WTC11 (cell line): ENCODE measurements around the gene PPOX. TPM values are rescaled to one million over a fixed set of nuclear protein-coding genes. Genes with fewer than 3 reads are reported as not detected.

Experiments used
- ATAC-seq: fragments of 200-7000 bp; cut with Tn5 transposase; 2 replicates; pipeline ENCODE4 v1.10.0; 2021; ENCODE audit warnings: mild to moderate bottlenecking, moderate library complexity
- CTCF ChIA-PET: fragments of 300-600 bp; sonication (Branson Sonifier 250); formaldehyde crosslinking; loops from one replicate; lab custom pipeline; 2021; ENCODE audit warnings: antibody characterized with exemption; lab: Charles Lee
- POLR2A ChIA-PET: fragments of 350-600 bp; sonication (Branson Sonifier 250); formaldehyde crosslinking; loops from one replicate; lab custom pipeline; 2021; ENCODE audit warnings: antibody characterized with exemption; lab: Charles Lee
- DNase-seq: peaks from one replicate; pipeline ENCODE4 v3.0.0; 2021; ENCODE audit warnings: low spot score
- H3K27ac Mint-ChIP-seq: 2 replicates; pipeline ENCODE4 v1.8.0; 2021; ENCODE audit warnings: mixed read lengths
- H3K27me3 Mint-ChIP-seq: 2 replicates; pipeline ENCODE4 v1.8.0; 2021; ENCODE audit warnings: low read depth, mild to moderate bottlenecking, moderate library complexity, mixed read lengths
- H3K36me3 Mint-ChIP-seq: 2 replicates; pipeline ENCODE4 v1.8.0; 2021; ENCODE audit warnings: mixed read lengths
- H3K4me1 Mint-ChIP-seq: 2 replicates; pipeline ENCODE4 v1.8.0; 2022; ENCODE audit warnings: mixed read lengths
- H3K4me3 Mint-ChIP-seq: 2 replicates; pipeline ENCODE4 v1.8.0; 2021; ENCODE audit warnings: mild to moderate bottlenecking, moderate library complexity, mixed read lengths
- H3K9me3 Mint-ChIP-seq: 2 replicates; pipeline ENCODE4 v1.8.0; 2021; ENCODE audit warnings: mixed read lengths
- ESRRA ChIP-seq: sonication (generic); formaldehyde crosslinking; IDR thresholded peaks from 2 replicates; pipeline ENCODE4 v1.8.1; 2022; ENCODE audit warnings: mild to moderate bottlenecking, missing genetic modification reagents, borderline replicate concordance
- ETV6 ChIP-seq: sonication (generic); formaldehyde crosslinking; IDR thresholded peaks from 2 replicates; pipeline ENCODE4 v1.8.1; 2022; ENCODE audit warnings: mild to moderate bottlenecking, missing genetic modification reagents
- FOXP1 ChIP-seq: sonication (generic); formaldehyde crosslinking; IDR thresholded peaks from 2 replicates; pipeline ENCODE4 v1.8.0; 2022; ENCODE audit warnings: missing genetic modification reagents, mild to moderate bottlenecking, moderate library complexity, borderline replicate concordance
- GRHL2 ChIP-seq: fragments of 250-450 bp; sonication (Bioruptor Pico); IDR thresholded peaks from 2 replicates; pipeline ENCODE4 v1.8.0; 2022; ENCODE audit warnings: mild to moderate bottlenecking, moderate library complexity; ENCODE audit not compliant: insufficient replicate concordance, severe bottlenecking
- IRF2 ChIP-seq: sonication (generic); formaldehyde crosslinking; IDR thresholded peaks from 2 replicates; pipeline ENCODE4 v1.8.0; 2022; ENCODE audit warnings: low read depth, missing genetic modification reagents, borderline replicate concordance
- JUN ChIP-seq: sonication (generic); formaldehyde crosslinking; IDR thresholded peaks from 2 replicates; pipeline ENCODE4 v1.8.0; 2023; ENCODE audit warnings: mild to moderate bottlenecking, missing genetic modification reagents
- NR1H2 ChIP-seq: sonication (generic); formaldehyde crosslinking; IDR thresholded peaks from 2 replicates; pipeline ENCODE4 v1.9.0; 2021; ENCODE audit warnings: mild to moderate bottlenecking, moderate library complexity, missing genetic modification reagents
- PRRX2 ChIP-seq: fragments of 250-450 bp; sonication (Bioruptor Pico); IDR thresholded peaks from 2 replicates; pipeline ENCODE4 v1.8.0; 2021; ENCODE audit warnings: mild to moderate bottlenecking
- RORB ChIP-seq: fragments of 250-450 bp; sonication (Bioruptor Pico); IDR thresholded peaks from 2 replicates; pipeline ENCODE4 v1.9.0; 2021; ENCODE audit warnings: mild to moderate bottlenecking
- SMAD3 ChIP-seq: sonication (generic); formaldehyde crosslinking; IDR thresholded peaks from 2 replicates; pipeline ENCODE4 v1.8.0; 2022; ENCODE audit warnings: missing genetic modification reagents, mild to moderate bottlenecking, borderline replicate concordance
- SMAD4 ChIP-seq: sonication (generic); formaldehyde crosslinking; IDR thresholded peaks from 2 replicates; pipeline ENCODE4 v1.8.0; 2022; ENCODE audit warnings: mild to moderate bottlenecking, missing genetic modification reagents
- TP53 ChIP-seq: sonication (generic); formaldehyde crosslinking; IDR thresholded peaks from 2 replicates; pipeline ENCODE4 v1.8.1; 2023; ENCODE audit warnings: mild to moderate bottlenecking, missing genetic modification reagents
- ZNF219 ChIP-seq: sonication (generic); formaldehyde crosslinking; IDR thresholded peaks from 2 replicates; pipeline ENCODE4 v1.8.0; 2023; ENCODE audit warnings: missing genetic modification reagents, mild to moderate bottlenecking, borderline replicate concordance
- ZNF263 ChIP-seq: sonication (generic); formaldehyde crosslinking; IDR thresholded peaks from 2 replicates; pipeline ENCODE4 v1.8.1; 2022; ENCODE audit warnings: low read depth, mild to moderate bottlenecking, moderate library complexity, missing genetic modification reagents
- ZNF671 ChIP-seq: fragments of 250-450 bp; sonication (Bioruptor Pico); IDR thresholded peaks from 2 replicates; pipeline ENCODE4 v1.8.0; 2021; ENCODE audit warnings: mild to moderate bottlenecking
- total RNA-seq: library from RNA; stranded (reverse); gene quantifications from 3 replicates; pipeline ENCODE4 v1.2.3, GENCODE V29; 2021
- TF ChIP-seq, protein P1 (sequence below): fragments of 250-450 bp; sonication (Bioruptor Pico); IDR thresholded peaks from 2 replicates; pipeline ENCODE4 v2.1.2; 2022; ENCODE audit warnings: mild to moderate bottlenecking, moderate library complexity
- TF ChIP-seq, protein P2 (sequence below): sonication (generic); formaldehyde crosslinking; IDR thresholded peaks from 2 replicates; pipeline ENCODE4 v1.8.0; 2023; ENCODE audit warnings: mild to moderate bottlenecking, missing genetic modification reagents
- TF ChIP-seq, protein P3 (sequence below): sonication (generic); formaldehyde crosslinking; conservative IDR thresholded peaks from 2 replicates; pipeline ENCODE4 v1.8.1; 2023; ENCODE audit warnings: mild to moderate bottlenecking, low read depth, missing genetic modification reagents, moderate library complexity
- TF ChIP-seq, protein P4 (sequence below): fragments of 250-450 bp; sonication (Bioruptor Pico); IDR thresholded peaks from 2 replicates; pipeline ENCODE4 v1.9.0; 2021; ENCODE audit warnings: moderate library complexity, mild to moderate bottlenecking, inconsistent platforms, borderline replicate concordance
- TF ChIP-seq, protein P5 (sequence below): sonication (generic); formaldehyde crosslinking; IDR thresholded peaks from 2 replicates; pipeline ENCODE4 v1.8.0; 2022; ENCODE audit warnings: mild to moderate bottlenecking, missing genetic modification reagents
- TF ChIP-seq, protein P6 (sequence below): sonication (generic); formaldehyde crosslinking; IDR thresholded peaks from 2 replicates; pipeline ENCODE4 v1.8.1; 2023; ENCODE audit warnings: mild to moderate bottlenecking, missing genetic modification reagents, moderate library complexity
- TF ChIP-seq, protein P7 (sequence below): sonication (generic); formaldehyde crosslinking; IDR thresholded peaks from 2 replicates; pipeline ENCODE4 v1.8.0; 2022; ENCODE audit warnings: mild to moderate bottlenecking, missing genetic modification reagents

Gene PPOX
- total RNA-seq, 1 experiment from 2014 or later: 44.8 TPM

DNA sequence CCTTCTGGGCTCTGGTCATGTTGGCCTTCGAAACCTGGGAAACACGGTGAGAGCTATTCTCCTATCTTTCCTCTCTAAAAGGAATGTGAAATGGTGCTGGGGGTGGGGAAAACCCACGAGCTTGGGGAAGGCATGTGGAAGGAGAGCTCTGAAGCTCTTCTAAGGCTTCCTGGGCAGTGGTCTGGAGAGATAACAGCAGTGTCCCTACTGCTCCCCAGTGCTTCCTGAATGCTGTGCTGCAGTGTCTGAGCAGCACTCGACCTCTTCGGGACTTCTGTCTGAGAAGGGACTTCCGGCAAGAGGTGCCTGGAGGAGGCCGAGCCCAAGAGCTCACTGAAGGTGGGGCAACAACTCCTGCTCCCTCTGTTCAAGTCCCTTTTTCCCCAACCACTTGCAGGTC, 4.2 kb upstream of the PPOX start (continued):
- TF ChIP-seq, protein P1, sequence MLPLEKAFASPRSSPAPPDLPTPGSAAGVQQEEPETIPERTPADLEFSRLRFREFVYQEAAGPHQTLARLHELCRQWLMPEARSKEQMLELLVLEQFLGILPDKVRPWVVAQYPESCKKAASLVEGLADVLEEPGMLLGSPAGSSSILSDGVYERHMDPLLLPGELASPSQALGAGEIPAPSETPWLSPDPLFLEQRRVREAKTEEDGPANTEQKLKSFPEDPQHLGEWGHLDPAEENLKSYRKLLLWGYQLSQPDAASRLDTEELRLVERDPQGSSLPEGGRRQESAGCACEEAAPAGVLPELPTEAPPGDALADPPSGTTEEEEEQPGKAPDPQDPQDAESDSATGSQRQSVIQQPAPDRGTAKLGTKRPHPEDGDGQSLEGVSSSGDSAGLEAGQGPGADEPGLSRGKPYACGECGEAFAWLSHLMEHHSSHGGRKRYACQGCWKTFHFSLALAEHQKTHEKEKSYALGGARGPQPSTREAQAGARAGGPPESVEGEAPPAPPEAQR: no peak
- TF ChIP-seq ZNF219 (no peak), SMAD4 (no peak), SMAD3 (no peak)
- TF ChIP-seq, protein P2, sequence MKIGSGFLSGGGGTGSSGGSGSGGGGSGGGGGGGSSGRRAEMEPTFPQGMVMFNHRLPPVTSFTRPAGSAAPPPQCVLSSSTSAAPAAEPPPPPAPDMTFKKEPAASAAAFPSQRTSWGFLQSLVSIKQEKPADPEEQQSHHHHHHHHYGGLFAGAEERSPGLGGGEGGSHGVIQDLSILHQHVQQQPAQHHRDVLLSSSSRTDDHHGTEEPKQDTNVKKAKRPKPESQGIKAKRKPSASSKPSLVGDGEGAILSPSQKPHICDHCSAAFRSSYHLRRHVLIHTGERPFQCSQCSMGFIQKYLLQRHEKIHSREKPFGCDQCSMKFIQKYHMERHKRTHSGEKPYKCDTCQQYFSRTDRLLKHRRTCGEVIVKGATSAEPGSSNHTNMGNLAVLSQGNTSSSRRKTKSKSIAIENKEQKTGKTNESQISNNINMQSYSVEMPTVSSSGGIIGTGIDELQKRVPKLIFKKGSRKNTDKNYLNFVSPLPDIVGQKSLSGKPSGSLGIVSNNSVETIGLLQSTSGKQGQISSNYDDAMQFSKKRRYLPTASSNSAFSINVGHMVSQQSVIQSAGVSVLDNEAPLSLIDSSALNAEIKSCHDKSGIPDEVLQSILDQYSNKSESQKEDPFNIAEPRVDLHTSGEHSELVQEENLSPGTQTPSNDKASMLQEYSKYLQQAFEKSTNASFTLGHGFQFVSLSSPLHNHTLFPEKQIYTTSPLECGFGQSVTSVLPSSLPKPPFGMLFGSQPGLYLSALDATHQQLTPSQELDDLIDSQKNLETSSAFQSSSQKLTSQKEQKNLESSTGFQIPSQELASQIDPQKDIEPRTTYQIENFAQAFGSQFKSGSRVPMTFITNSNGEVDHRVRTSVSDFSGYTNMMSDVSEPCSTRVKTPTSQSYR (CRISPR knock-in tag): no peak

DNA sequence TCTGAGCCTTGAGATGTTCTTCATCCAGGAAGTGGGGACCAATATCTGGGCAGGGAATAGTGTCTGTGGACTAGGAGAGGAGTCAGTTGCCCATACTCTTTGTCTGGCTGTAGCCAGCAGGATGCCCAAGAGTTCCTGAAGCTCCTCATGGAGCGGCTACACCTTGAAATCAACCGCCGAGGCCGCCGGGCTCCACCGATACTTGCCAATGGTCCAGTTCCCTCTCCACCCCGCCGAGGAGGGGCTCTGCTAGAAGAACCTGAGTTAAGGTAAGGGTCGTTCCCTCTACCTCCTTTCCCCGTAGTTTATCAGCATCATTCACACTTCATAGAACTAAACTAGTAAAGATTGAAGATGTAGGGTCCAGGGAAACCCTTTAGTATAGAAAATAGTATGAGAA, 3.4 kb upstream of the PPOX start:
- ChIA-PET POLR2A (no interaction called here), CTCF (no interaction called here)
- Mint-ChIP-seq H3K27me3 (no peaks in the 10 kb centered on the region), H3K9me3 (no peaks in the 10 kb centered on the region), H3K4me3 (no peak overlapping the region), H3K27ac (no peak overlapping the region), H3K36me3 (peaks cover 15% of the 10 kb centered on the region), H3K4me1 (peaks cover 28% of the 10 kb centered on the region)
- DNase-seq: no peak
- TF ChIP-seq RORB (CRISPR knock-in tag): no peak
- TF ChIP-seq, protein P3, sequence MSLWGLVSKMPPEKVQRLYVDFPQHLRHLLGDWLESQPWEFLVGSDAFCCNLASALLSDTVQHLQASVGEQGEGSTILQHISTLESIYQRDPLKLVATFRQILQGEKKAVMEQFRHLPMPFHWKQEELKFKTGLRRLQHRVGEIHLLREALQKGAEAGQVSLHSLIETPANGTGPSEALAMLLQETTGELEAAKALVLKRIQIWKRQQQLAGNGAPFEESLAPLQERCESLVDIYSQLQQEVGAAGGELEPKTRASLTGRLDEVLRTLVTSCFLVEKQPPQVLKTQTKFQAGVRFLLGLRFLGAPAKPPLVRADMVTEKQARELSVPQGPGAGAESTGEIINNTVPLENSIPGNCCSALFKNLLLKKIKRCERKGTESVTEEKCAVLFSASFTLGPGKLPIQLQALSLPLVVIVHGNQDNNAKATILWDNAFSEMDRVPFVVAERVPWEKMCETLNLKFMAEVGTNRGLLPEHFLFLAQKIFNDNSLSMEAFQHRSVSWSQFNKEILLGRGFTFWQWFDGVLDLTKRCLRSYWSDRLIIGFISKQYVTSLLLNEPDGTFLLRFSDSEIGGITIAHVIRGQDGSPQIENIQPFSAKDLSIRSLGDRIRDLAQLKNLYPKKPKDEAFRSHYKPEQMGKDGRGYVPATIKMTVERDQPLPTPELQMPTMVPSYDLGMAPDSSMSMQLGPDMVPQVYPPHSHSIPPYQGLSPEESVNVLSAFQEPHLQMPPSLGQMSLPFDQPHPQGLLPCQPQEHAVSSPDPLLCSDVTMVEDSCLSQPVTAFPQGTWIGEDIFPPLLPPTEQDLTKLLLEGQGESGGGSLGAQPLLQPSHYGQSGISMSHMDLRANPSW: no peak
- no peak for TF ChIP-seq PRRX2 (CRISPR knock-in tag)
- TF ChIP-seq FOXP1 (CRISPR knock-in tag): no peak
- TF ChIP-seq IRF2 (CRISPR knock-in tag): no peak
- TF ChIP-seq ETV6 (CRISPR knock-in tag): no peak
- TF ChIP-seq GRHL2 (CRISPR knock-in tag): no peak
- no peak for TF ChIP-seq ZNF263 (CRISPR knock-in tag)
- TF ChIP-seq, protein P1: no peak
- TF ChIP-seq, protein P4, sequence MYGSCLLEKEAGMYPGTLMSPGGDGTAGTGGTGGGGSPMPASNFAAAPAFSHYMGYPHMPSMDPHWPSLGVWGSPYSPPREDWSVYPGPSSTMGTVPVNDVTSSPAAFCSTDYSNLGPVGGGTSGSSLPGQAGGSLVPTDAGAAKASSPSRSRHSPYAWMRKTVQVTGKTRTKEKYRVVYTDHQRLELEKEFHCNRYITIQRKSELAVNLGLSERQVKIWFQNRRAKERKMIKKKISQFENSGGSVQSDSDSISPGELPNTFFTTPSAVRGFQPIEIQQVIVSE (CRISPR knock-in tag): no peak
- no peak for TF ChIP-seq ZNF671 (CRISPR knock-in tag)
- TF ChIP-seq, protein P5, sequence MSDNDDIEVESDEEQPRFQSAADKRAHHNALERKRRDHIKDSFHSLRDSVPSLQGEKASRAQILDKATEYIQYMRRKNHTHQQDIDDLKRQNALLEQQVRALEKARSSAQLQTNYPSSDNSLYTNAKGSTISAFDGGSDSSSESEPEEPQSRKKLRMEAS: no peak
- TF ChIP-seq, protein P6, sequence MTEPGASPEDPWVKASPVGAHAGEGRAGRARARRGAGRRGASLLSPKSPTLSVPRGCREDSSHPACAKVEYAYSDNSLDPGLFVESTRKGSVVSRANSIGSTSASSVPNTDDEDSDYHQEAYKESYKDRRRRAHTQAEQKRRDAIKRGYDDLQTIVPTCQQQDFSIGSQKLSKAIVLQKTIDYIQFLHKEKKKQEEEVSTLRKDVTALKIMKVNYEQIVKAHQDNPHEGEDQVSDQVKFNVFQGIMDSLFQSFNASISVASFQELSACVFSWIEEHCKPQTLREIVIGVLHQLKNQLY (CRISPR knock-in tag): no peak
- no peak for TF ChIP-seq ESRRA (CRISPR knock-in tag)
- TF ChIP-seq NR1H2 (CRISPR knock-in tag): no peak
- no peak for TF ChIP-seq JUN (CRISPR knock-in tag)
- TF ChIP-seq, protein P7, sequence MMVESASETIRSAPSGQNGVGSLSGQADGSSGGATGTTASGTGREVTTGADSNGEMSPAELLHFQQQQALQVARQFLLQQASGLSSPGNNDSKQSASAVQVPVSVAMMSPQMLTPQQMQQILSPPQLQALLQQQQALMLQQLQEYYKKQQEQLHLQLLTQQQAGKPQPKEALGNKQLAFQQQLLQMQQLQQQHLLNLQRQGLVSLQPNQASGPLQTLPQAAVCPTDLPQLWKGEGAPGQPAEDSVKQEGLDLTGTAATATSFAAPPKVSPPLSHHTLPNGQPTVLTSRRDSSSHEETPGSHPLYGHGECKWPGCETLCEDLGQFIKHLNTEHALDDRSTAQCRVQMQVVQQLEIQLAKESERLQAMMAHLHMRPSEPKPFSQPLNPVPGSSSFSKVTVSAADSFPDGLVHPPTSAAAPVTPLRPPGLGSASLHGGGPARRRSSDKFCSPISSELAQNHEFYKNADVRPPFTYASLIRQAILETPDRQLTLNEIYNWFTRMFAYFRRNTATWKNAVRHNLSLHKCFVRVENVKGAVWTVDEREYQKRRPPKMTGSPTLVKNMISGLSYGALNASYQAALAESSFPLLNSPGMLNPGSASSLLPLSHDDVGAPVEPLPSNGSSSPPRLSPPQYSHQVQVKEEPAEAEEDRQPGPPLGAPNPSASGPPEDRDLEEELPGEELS (CRISPR knock-in tag): no peak
- TF ChIP-seq TP53 (CRISPR knock-in tag): no peak
- ATAC-seq: no peak
